Activated T-cell treated with anti-CD3 and anti-CD28 coated beads for 4 hours (primary cell): ENCODE data around the gene SCN3A.

Experiments
- DNase-seq: peaks from one replicate; pipeline ENCODE4 v3.0.0-alpha.2; 2020

Gene SCN3A

DNA sequence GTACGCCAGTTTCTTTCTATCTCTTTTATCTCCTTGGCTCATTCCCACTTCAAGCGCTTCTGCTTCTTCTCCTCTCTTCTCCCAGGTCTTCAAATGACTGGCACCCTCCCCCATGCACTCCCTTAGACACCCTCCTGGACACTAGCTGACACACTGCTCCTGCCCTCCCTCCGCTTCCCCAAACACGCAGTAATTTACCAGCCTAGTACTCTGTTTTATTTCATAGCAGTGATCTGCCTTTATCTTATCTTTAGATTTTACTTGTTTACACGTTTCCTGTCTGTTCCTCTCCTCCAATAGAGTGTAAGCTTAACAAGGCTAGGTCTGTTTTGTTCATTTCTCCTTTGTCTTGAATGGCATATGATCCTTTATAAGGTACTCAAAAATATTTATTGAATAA is 93.9 kb downstream of the SCN3A start:
- DNase-seq = no peak

DNA sequence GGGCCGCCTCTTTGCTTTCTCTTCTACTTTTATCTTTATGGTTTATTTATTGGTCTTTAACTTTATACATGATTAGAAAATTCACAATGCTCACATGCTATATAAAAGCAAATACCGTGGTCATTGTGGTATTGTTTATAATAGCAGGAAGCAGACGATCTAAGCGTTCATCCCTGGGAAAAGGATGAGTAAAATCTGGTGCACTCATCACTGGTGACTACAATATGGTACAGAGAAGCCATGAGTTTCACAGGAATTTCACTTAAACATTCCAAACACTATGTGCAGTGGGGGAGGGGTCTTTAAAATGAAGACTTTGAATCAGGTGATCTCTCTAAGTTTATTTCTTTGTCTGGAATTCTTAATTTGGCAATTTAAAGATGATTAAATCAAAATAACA is 97.9 kb downstream of the SCN3A start:
- DNase-seq = no peak

DNA sequence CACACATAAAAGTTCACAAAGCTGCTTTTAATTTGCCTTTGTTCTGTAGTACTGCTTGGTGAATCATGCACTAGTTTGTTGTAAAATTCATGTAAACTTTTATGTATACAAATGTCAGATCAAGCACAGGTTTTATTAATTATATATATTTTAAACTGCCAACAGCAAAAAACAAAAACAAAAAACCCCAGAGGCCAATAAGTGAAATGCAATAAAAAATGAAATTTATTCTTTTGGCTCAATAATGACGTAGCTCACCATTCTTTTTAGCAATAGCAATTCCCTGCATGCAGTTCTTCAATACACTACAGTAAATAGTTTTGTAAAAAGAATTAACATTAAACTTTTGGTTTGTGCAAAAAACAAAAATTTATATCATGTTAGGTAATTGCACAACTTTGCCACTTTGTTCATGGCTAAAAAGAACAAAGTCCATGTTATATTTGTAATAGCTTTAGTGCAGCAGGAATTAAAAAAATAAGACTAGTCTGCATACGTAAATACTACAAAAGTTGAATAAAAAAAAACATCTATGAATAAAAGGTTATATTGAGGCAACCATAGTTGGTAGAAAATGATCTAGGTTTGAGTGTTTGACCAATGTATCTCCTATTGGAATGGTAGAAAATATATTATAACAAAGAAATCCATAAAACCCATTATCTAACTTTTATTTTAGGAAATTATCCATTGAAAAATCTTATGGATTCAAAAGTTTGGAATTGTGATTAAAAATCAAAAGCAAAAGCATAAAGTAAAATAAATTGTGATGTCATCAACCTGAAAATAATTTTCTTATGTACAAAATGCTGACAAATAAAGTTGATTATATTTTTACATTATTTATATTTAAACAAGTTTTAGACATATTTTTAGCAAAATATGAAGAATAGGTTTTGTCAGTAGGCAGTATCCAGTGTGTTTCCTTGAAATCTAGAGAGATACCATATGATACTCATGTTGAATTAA is 115.6 kb downstream of the SCN3A start:
- DNase-seq = no peak

GRCh38 chr2:165086337-165086736 is 117.5 kb downstream of the SCN3A start:
- no peak for DNase-seq

DNA sequence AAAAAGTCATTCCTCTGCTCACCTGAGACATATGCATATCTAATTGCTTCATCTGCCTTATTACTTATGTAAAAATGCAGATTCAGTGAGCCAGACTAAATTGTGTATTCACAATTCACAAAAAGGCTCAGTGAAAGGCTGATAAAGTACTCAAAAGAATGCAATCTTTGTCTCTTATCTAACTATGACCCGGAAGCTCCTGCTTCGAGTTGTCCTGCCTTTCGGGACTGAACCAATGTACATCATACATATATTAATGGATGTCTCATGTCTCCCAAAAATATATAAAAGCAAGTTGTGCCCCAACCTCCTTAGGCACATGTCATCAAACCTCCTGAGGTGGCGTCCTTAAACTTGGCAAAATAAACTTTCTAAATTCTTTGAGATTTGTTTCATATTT is 120.5 kb downstream of the SCN3A start:
- no peak for DNase-seq

DNA sequence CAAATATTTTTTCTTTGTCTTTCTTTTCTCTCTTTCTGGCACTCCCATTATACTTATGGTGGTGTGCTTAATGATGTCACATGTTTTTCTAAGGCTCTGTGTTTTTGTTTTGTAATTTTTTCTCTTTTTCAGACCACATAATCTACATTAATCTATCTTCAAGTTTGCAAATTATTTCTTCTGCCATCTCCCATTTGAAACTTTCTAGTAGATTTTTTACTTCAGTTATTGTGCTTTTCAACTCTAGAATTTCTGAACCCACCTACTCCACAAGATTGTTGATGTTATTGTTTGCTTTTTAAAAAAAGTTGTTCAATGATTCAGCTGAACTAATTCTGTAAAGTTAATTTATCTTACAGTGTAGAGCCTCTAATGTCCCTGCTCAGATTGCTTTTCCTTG is 121.4 kb downstream of the SCN3A start:
- DNase-seq = no peak

- DNase-seq = no peak
Measured at GRCh38 chr2:165081276-165081675, 122.6 kb downstream of the SCN3A start.

- DNase-seq = no peak
Measured at GRCh38 chr2:165079432-165079831, 124.4 kb downstream of the SCN3A start.

DNA sequence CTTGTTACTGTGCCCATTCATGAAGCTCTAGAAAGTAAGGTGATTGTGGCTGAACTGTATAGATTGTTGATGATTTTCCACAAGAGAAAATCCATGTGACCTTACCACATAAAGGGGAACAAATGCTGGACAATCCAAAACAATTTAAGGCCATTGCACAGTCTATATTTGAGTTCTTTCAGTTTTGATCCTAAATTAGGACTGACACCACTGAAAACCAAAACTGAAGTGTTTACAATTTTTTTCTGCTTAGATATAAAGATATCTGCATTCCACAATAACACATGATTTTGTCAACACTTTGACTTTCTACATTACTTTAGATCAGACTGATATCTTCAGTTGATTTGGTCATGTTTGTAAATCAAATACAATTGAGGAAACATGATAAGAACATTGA is 124.9 kb downstream of the SCN3A start:
- no peak for DNase-seq

DNA sequence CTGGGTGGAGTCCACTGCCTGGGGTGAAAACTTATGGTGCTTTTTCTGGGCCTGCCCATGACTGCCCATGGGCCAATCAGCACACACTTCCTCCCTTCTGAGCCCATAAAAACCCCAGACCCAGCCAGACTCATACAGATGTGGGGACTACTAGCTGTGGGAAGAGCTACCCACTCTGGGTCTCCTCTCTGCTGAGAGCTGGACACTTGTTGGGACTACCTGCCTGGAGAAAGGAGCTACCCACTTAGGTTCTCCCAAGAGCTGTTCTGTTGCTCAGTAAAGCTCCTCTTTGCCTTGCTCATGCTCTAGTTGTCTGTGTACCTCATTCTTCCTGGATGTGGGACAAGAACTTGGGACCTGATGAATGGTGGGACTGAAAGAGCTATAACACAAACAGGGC is 129.0 kb downstream of the SCN3A start:
- no peak for DNase-seq

DNA sequence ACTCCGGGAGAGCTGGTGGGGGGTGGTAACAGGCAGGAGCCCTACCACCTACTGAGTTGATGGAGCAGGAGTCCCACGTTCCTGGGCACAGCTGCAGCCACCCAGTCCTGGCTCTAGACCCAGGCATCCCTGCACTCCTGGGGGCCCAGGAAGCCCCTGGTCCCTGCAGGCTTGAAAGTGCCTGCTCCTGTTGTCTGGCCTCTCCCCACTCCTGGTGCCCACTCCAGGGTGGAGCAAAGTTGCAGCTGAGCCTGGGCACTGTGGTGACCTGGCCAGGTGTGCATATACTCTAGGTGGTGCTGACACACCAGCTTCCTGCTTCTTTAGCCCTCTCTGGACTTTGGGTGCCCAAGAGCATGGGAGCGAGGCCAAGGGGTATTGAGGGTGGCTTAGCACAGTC is 129.5 kb downstream of the SCN3A start:
- DNase-seq = no peak

GRCh38 chr2:165070076-165070475 is 133.8 kb downstream of the SCN3A start:
- DNase-seq = no peak

GRCh38 chr2:165069151-165069550 is 134.7 kb downstream of the SCN3A start:
- DNase-seq = no peak

DNA sequence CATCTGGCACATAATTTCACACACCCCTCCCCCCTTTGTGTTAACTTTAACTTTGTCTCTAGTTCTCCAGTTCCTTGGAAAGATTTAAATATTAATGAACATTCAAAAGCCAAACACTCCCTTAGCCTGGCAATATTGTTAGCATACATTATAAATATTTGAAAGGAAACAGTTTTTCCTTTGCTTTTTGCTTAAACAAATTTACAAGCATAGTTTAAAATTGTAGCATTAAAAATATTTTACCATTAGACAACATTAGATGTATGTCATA is 135.4 kb downstream of the SCN3A start:
- no peak for DNase-seq

- no peak for DNase-seq
Measured at GRCh38 chr2:165067643-165068486, 136.0 kb downstream of the SCN3A start.

DNA sequence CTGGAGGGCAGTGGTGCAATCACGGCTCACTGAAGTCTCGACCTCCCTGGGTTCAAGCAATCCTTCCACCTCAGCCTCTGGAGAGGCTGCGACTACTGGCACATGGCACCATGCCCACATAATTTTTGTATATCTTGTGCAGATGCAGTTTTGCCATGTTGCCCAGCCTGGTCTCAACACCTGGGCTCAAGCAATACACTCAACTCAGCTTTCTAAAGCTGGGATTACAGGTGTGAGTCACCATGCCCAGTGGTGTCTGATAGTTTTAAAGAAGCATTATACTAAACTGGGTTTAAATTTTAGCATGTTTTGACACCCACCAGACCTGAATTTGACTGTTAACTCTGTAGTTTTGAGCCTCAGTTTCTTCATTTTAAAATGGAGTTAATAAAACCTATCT is 139.1 kb downstream of the SCN3A start:
- no peak for DNase-seq

DNA sequence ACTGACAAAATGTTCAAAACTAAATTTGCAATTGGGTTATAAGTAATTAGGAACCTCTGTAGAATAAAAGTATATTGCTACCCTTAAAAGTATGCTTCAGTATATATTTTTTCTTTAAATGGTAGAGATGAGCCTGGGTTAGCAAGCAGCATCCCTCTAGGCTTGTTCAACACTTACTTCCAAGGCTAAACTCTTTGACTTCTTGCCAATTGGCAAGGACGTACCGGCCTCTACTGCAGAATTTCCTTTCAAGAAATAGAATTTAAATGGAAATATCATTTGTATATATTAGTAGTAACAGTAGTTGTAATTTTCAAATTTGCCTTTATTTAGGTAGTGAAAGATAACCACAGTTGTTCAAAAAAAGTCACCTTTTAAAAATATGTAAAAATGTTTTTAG is 143.4 kb downstream of the SCN3A start:
- no peak for DNase-seq

GRCh38 chr2:165058476-165059265 is 145.2 kb downstream of the SCN3A start:
- DNase-seq = no peak

DNA sequence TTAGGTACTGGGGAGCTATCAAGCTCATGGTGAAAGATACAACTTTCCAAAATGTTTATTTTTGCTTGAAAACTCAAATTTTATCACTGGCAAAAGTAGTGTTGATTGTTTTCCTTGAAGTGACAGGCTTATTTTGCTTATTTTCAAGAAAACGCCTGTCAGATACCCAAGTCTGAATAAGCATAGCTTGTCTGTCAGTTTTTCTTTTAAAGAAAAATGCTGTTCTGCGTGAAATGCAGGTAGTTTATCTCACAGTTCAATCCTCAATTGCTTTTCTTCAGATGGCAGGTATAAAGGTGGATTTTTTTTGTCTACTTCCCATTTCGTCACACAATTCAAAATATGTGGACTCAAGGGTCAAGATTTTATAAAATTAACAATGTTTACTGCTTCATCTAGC is 145.9 kb downstream of the SCN3A start:
- DNase-seq = no peak

- no peak for DNase-seq
Measured at GRCh38 chr2:165057308-165057707, 146.5 kb downstream of the SCN3A start.

- no peak for DNase-seq
Measured at GRCh38 chr2:165056564-165056963, 147.3 kb downstream of the SCN3A start.

DNA sequence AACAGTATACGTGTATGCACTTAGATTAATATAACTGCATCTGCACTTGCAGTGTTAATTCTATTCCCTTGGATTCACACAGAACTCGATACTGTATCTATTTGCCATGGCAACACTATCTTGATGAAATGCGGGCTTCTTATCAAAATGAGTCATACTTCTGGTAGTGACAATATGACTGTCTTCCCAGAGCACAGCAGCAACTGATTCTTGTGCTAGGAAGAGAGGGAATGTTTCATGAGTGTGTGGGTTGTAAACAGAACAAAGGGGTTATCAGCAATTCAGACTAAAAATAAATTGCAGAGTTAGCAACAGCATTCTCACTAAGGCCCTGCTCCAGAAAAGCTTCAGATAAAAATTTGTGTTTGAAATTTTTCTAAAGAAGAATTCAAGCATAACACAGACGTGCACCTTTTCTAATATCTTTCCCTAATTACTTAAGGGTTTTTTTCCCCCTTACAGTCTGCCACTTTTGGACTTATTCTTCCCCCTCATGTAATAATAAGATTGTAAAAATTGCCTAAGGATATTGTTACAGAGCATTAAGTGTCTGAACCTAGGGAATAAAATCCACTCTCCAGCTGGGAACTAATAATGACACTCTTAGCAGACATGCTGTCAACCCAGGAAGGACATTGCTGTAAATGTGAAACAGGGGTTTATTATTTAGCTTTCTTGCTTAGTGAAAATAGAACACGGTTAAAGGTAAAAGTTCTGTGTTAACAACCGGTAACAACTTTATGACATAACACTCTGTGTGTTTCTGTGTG is 148.6 kb downstream of the SCN3A start:
- DNase-seq = no peak

GRCh38 chr2:165054652-165055051 is 149.2 kb downstream of the SCN3A start:
- DNase-seq = no peak
